WI38 (cell line): ENCODE results near the gene RPS6KA2.

ENCODE experiments used
- H3K4me3 ChIP-seq: 2 replicates; pipeline ENCODE4 v1.5.1; 2011; ENCODE audit warnings: low read depth, mild to moderate bottlenecking, control low read depth, low read length
- CTCF ChIP-seq: IDR thresholded peaks from 2 replicates; pipeline ENCODE4 v1.5.1; 2012; ENCODE audit warnings: low read depth, mild to moderate bottlenecking, control low read depth, low read length

RPS6KA2 gene

GRCh38 chr6:166642646-166643045 lies 15.6 kb upstream of the RPS6KA2 start:
- TF ChIP-seq CTCF: no peak

GRCh38 chr6:166640342-166641043 lies 13.4 kb upstream of the RPS6KA2 start:
- no peak overlapping the region for H3K4me3 ChIP-seq
- no peak for TF ChIP-seq CTCF

More at GRCh38 chr6:166642646-166643045, 15.6 kb upstream of the RPS6KA2 start:
- H3K4me3 ChIP-seq: no peak overlapping the region

GRCh38 chr6:166639921-166640320 lies 12.9 kb upstream of the RPS6KA2 start:
- H3K4me3 ChIP-seq: no peak overlapping the region
- TF ChIP-seq CTCF: no peak

- no peak overlapping the region for H3K4me3 ChIP-seq
- no peak for TF ChIP-seq CTCF
These were observed 11.5 kb upstream of the RPS6KA2 start for GRCh38 chr6:166638573-166638964.

- H3K4me3 ChIP-seq: no peak overlapping the region
- TF ChIP-seq CTCF: no peak
These were observed 10.9 kb upstream of the RPS6KA2 start for GRCh38 chr6:166637812-166638572.

- TF ChIP-seq CTCF: no peak
- no peak overlapping the region for H3K4me3 ChIP-seq
These were observed 9.9 kb upstream of the RPS6KA2 start for GRCh38 chr6:166636934-166637333.

GRCh38 chr6:166636191-166636933 lies 9.3 kb upstream of the RPS6KA2 start:
- no peak overlapping the region for H3K4me3 ChIP-seq
- TF ChIP-seq CTCF: no peak
